ENCODE measurements around the gene FGR. TPM values are rescaled to one million over a fixed set of nuclear protein-coding genes. Genes with fewer than 3 reads are reported as not detected.

Gene FGR
- polyA plus RNA-seq, 1 of the 3 experiments (the other 2 are of a cell fraction) = not detected

DNA sequence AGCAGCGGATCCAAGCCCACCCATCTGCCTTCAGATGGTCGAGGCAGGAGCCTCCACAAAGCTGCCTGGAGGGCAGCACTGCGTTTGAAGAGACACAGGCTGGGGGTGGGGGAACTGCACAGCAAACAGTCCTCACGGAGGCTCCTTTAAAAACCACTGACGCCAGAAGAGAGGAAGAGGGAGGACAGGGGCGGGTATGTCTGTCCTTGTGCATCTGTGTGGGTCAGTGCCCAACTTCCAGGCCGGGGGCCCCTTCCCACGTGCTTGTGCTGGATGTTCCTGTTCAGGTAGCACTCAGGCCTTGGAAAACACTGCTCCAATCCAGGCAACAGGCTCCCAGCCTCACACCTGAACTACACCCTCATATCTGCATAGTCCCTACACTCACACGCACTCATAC is 38.7 kb downstream of the FGR start:
- no peaks in the 10 kb centered on the region for H3K36me3 ChIP-seq (replicated peaks in 1 of 2; ENCODE audit: control insufficient read depth in 1 of 2, insufficient read depth in 2 of 2, low read length in 1 of 2)
- H3K79me2 ChIP-seq (ENCODE audit: insufficient read depth) = peaks cover 97% of the 10 kb centered on the region
- H3K27me3 ChIP-seq (ENCODE audit: insufficient read depth) = no peaks in the 10 kb centered on the region
- CTCF ChIA-PET = interaction anchor here (0.8 to 27.7 kb wide), 4 partner anchors 20 to 295 kb away, joined by 3 to 603 read pairs (median 3); no protein-coding TSS in a partner anchor
- TF ChIP-seq ELF1 (IDR thresholded peaks at IDR 0.05) = no peak
- TF ChIP-seq, protein P1, sequence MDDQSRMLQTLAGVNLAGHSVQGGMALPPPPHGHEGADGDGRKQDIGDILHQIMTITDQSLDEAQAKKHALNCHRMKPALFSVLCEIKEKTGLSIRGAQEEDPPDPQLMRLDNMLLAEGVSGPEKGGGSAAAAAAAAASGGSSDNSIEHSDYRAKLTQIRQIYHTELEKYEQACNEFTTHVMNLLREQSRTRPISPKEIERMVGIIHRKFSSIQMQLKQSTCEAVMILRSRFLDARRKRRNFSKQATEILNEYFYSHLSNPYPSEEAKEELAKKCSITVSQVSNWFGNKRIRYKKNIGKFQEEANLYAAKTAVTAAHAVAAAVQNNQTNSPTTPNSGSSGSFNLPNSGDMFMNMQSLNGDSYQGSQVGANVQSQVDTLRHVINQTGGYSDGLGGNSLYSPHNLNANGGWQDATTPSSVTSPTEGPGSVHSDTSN (IDR thresholded peaks at IDR 0.05) = no peak
- TF ChIP-seq EP300 (IDR thresholded peaks at IDR 0.05; ENCODE audit: borderline replicate concordance in 1 of 2, low read depth in 1 of 2, low read length in 1 of 2) = no peak
- TF ChIP-seq TAF1 (IDR thresholded peaks at IDR 0.05; ENCODE audit: borderline replicate concordance, low read depth, low read length) = no peak
- no peak for TF ChIP-seq FOXJ3 (CRISPR knock-in tag; IDR thresholded peaks at IDR 0.05)
- POLR2A ChIA-PET = no interaction called here
- no peak overlapping the region for H2AFZ ChIP-seq (ENCODE audit: low read depth)
- H3K4me2 ChIP-seq = peak overlapping the region; percentile 100; the same call in 1 of the 2 replicates
- H3K9me2 ChIP-seq = no peaks in the 10 kb centered on the region
- H3F3A ChIP-seq (replicated peaks; ENCODE audit: insufficient read depth) = peaks cover 9% of the 10 kb centered on the region
- no peaks in the 10 kb centered on the region for H3K9me3 ChIP-seq
- H3K4me1 ChIP-seq (ENCODE audit: control insufficient read depth in 1 of 2, insufficient read depth in 2 of 2, low read depth in 1 of 2, low read length in 1 of 2) = peaks cover 65 to 82% of the 10 kb centered on the region in 2 experiments
- H3K4me3 ChIP-seq (ENCODE audit: low read depth in 2 of 2, low read length in 1 of 2) = no peak overlapping the region
- DNase-seq = no peak
- H3K9ac ChIP-seq = no peak overlapping the region
- H3K27ac ChIP-seq (ENCODE audit: low read depth in 2 of 2, low read length in 1 of 2) = no peak overlapping the region
- 80% methylated on average over 7 of the region's 9 CpGs for WGBS (ENCODE audit: low lambda C conversion rate)
- peaks cover 92% of the 10 kb centered on the region for H4K20me1 ChIP-seq (ENCODE audit: insufficient read depth)

DNA sequence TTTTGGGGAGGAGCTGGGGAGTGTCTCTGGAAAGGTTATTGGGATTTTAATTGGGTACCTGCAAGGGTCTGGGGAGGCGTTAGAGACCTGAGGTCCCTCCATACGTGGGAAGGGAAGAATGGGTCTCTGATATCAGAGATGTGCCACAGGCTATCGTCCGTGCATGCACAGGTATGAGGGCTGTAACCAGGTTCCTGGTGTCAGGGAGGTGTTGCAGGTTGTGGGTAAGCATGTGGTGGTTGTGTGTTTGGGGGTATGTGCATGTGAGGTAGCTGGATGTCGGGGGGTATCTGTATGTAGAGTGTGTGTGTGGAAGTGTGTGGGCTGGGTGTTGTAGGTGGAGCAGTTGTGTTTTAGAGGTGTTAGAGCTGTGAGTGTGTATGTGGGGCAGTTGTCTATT is 39.4 kb downstream of the FGR start:
- DNase-seq = no peak
- H3K9ac ChIP-seq = no peak overlapping the region
- peaks cover 65 to 82% of the 10 kb centered on the region in 2 experiments for H3K4me1 ChIP-seq (ENCODE audit: control insufficient read depth in 1 of 2, insufficient read depth in 2 of 2, low read depth in 1 of 2, low read length in 1 of 2)
- peaks cover 97% of the 10 kb centered on the region for H3K79me2 ChIP-seq (ENCODE audit: insufficient read depth)
- H4K20me1 ChIP-seq (ENCODE audit: insufficient read depth) = peaks cover 92% of the 10 kb centered on the region
- 90% methylated on average over 5 of the region's 5 CpGs for WGBS (ENCODE audit: low lambda C conversion rate)
- H3K9me3 ChIP-seq = no peaks in the 10 kb centered on the region
- no peak overlapping the region for H3K4me3 ChIP-seq (ENCODE audit: low read depth in 2 of 2, low read length in 1 of 2)
- H3K27me3 ChIP-seq (ENCODE audit: insufficient read depth) = no peaks in the 10 kb centered on the region
- ChIA-PET POLR2A (no interaction called here), CTCF (interaction anchor here (0.8 to 27.7 kb wide), 4 partner anchors 19 to 294 kb away, joined by 3 to 603 read pairs (median 3); no protein-coding TSS in a partner anchor)
- H3F3A ChIP-seq (replicated peaks; ENCODE audit: insufficient read depth) = peaks cover 3% of the 10 kb centered on the region
- H3K9me2 ChIP-seq = no peaks in the 10 kb centered on the region
- no peak overlapping the region for H2AFZ ChIP-seq (ENCODE audit: low read depth)
- H3K27ac ChIP-seq (ENCODE audit: low read depth in 2 of 2, low read length in 1 of 2) = no peak overlapping the region
- H3K4me2 ChIP-seq = peak overlapping the region; percentile 66; the same call in 1 of the 2 replicates
- TF ChIP-seq MEF2A (IDR thresholded peaks at IDR 0.05; ENCODE audit: borderline replicate concordance, low read depth) (no peak), POLR2AphosphoS5 (IDR thresholded peaks at IDR 0.05; ENCODE audit: low read depth, low read length) (no peak), YY1 (IDR thresholded peaks at IDR 0.05; ENCODE audit: low read depth) (no peak)
- TF ChIP-seq, protein P2, sequence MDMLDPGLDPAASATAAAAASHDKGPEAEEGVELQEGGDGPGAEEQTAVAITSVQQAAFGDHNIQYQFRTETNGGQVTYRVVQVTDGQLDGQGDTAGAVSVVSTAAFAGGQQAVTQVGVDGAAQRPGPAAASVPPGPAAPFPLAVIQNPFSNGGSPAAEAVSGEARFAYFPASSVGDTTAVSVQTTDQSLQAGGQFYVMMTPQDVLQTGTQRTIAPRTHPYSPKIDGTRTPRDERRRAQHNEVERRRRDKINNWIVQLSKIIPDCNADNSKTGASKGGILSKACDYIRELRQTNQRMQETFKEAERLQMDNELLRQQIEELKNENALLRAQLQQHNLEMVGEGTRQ (IDR thresholded peaks at IDR 0.05; ENCODE audit: borderline replicate concordance, low read depth, low read length) = no peak
- TF ChIP-seq, protein P3, sequence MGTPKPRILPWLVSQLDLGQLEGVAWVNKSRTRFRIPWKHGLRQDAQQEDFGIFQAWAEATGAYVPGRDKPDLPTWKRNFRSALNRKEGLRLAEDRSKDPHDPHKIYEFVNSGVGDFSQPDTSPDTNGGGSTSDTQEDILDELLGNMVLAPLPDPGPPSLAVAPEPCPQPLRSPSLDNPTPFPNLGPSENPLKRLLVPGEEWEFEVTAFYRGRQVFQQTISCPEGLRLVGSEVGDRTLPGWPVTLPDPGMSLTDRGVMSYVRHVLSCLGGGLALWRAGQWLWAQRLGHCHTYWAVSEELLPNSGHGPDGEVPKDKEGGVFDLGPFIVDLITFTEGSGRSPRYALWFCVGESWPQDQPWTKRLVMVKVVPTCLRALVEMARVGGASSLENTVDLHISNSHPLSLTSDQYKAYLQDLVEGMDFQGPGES (IDR thresholded peaks at IDR 0.05; ENCODE audit: low read depth, low read length) = no peak
- TF ChIP-seq, protein P1 (IDR thresholded peaks at IDR 0.05) = no peak
- no peaks in the 10 kb centered on the region for H3K36me3 ChIP-seq (replicated peaks in 1 of 2; ENCODE audit: control insufficient read depth in 1 of 2, insufficient read depth in 2 of 2, low read length in 1 of 2)
